GM12878 (cell line): Measurements from ENCODE around the gene DRAP1. TPM values are rescaled to one million over a fixed set of nuclear protein-coding genes. Genes with fewer than 3 reads are reported as not detected.

Source experiments
- ATAC-seq: fragments of 200-7000 bp; cut with Tn5 transposase; 3 replicates; pipeline ENCODE4 v1.9.1; 2020; ENCODE audit warnings: mild to moderate bottlenecking, moderate library complexity
- BruUV-seq: library from RNA; stranded (reverse); fragments of 400-500 nt; replicated peaks from 2 replicates; lab custom pipeline; 2021; lab: Mats Ljungman, UMichigan
- CTCF ChIA-PET: fragments of 300-600 bp; sonication (Branson Sonifier 250); formaldehyde crosslinking; extraction: SDS; loops from one replicate; lab custom pipeline; 2021; ENCODE audit warnings: inconsistent platforms; lab: Yijun Ruan, JAX
- POLR2A ChIA-PET: fragments of 350-600 bp; formaldehyde crosslinking; extraction: SDS; loops from one replicate; lab custom pipeline; 2021; ENCODE audit warnings: inconsistent platforms; lab: Charles Lee
- RAD21 ChIA-PET: fragments of 300-600 bp; sonication (Branson Sonifier 250); formaldehyde crosslinking; loops from one replicate; lab custom pipeline; 2023; ENCODE audit warnings: antibody characterized with exemption; ENCODE audit not compliant: unreplicated experiment; lab: Charles Lee
- SMC1A ChIA-PET: fragments of 300-600 bp; sonication (Branson Sonifier 250); formaldehyde crosslinking; loops from one replicate; lab custom pipeline; 2023; ENCODE audit not compliant: unreplicated experiment, uncharacterized antibody; lab: Charles Lee
- DNase-seq: peaks from one replicate; pipeline ENCODE4 v3.0.0-alpha.2; 2011; ENCODE audit warnings: low read depth, low spot score
- FAIRE-seq: peaks from 3 replicates; lab custom pipeline; 2011; peaks lifted over from hg19 to GRCh38; lab: Jason Lieb, UNC
- H2AFZ ChIP-seq: 2 replicates; pipeline ENCODE4 v1.6.0; 2011; ENCODE audit warnings: low read depth, low read length, control low read depth; ENCODE audit not compliant: control insufficient read depth
- H3K27ac ChIP-seq: 2 replicates; pipeline ENCODE4 v1.5.1; 2011; ENCODE audit warnings: control low read depth; ENCODE audit not compliant: control insufficient read depth, insufficient read depth
- H3K27me3 ChIP-seq, 2 experiments: replicated peaks in 1 of 2; 2 replicates each; pipeline versions ENCODE4 v1.6.0 to v1.6.1; 2011; ENCODE audit warnings: low read length in 1 of 2; ENCODE audit not compliant: control insufficient read depth in 2 of 2, insufficient read depth in 2 of 2
- H3K36me3 ChIP-seq, 2 experiments: 2 replicates each; pipeline ENCODE4 v1.5.1; 2011; ENCODE audit warnings: low read length in 1 of 2; ENCODE audit not compliant: control insufficient read depth in 2 of 2, insufficient read depth in 2 of 2
- H3K4me1 ChIP-seq: 2 replicates; pipeline ENCODE4 v1.6.1; 2011; ENCODE audit warnings: mild to moderate bottlenecking, low read length, moderate library complexity, mixed read lengths; ENCODE audit not compliant: control insufficient read depth, insufficient read depth
- H3K4me2 ChIP-seq: 2 replicates; pipeline ENCODE4 v1.6.0; 2011; ENCODE audit warnings: control low read depth; ENCODE audit not compliant: control insufficient read depth, insufficient read depth
- H3K4me3 ChIP-seq: fragments of 200-600 bp; sonication (generic); 2 replicates; pipeline ENCODE4 v1.5.1; 2016
- H3K79me2 ChIP-seq: 2 replicates; pipeline ENCODE4 v1.6.0; 2011; ENCODE audit warnings: low read length; ENCODE audit not compliant: control insufficient read depth, insufficient read depth
- H3K9ac ChIP-seq: 2 replicates; pipeline ENCODE4 v1.8.0; 2011; ENCODE audit warnings: low read length, control low read depth, mixed read lengths; ENCODE audit not compliant: control insufficient read depth, insufficient read depth
- H3K9me3 ChIP-seq: replicated peaks from 3 replicates; pipeline ENCODE4 v1.5.1; 2011; ENCODE audit warnings: mild to moderate bottlenecking, low read length; ENCODE audit not compliant: control insufficient read depth, insufficient read depth
- H4K20me1 ChIP-seq: 2 replicates; pipeline ENCODE4 v1.6.0; 2011; ENCODE audit not compliant: control insufficient read depth, insufficient read depth
- BCL11A ChIP-seq: IDR thresholded peaks from 2 replicates; pipeline ENCODE4 v1.6.1; 2011; ENCODE audit warnings: low read depth, low read length
- BMI1 ChIP-seq: fragments of 450-650 bp; IDR thresholded peaks from 2 replicates; pipeline ENCODE4 v1.6.1; 2016; ENCODE audit warnings: mild to moderate bottlenecking, moderate library complexity, borderline replicate concordance
- CBX5 ChIP-seq: sonication (generic); IDR thresholded peaks from 2 replicates; pipeline ENCODE4 v1.6.1; 2016; ENCODE audit warnings: low read depth, moderate library complexity, mild to moderate bottlenecking, inconsistent platforms
- DPF2 ChIP-seq: fragments of 450-650 bp; IDR thresholded peaks from 2 replicates; pipeline ENCODE4 v1.6.1; 2017; ENCODE audit warnings: mild to moderate bottlenecking
- FOXM1 ChIP-seq: IDR thresholded peaks from 2 replicates; pipeline ENCODE4 v1.6.1; 2012; ENCODE audit warnings: low read depth, mild to moderate bottlenecking, inconsistent platforms, low read length, moderate library complexity
- IKZF1 ChIP-seq: fragments of 450-650 bp; conservative IDR thresholded peaks from 2 replicates; pipeline ENCODE4 v1.6.1; 2017; ENCODE audit warnings: antibody characterized with exemption, mild to moderate bottlenecking
- IRF4 ChIP-seq: IDR thresholded peaks from 2 replicates; pipeline ENCODE4 v1.6.1; 2011; ENCODE audit warnings: low read depth, low read length
- LARP7 ChIP-seq: fragments of 450-650 bp; IDR thresholded peaks from 2 replicates; pipeline ENCODE4 v1.6.1; 2017; ENCODE audit warnings: mild to moderate bottlenecking
- MEF2B ChIP-seq: fragments of 450-650 bp; IDR thresholded peaks from 2 replicates; pipeline ENCODE4 v1.6.1; 2018; ENCODE audit warnings: mild to moderate bottlenecking, moderate library complexity; ENCODE audit not compliant: partially characterized antibody, poor library complexity, severe bottlenecking
- NFYA ChIP-seq: IDR thresholded peaks from 2 replicates; pipeline ENCODE4 v1.6.1; 2011; ENCODE audit warnings: low read depth, mild to moderate bottlenecking, low read length, improper control_type of control experiment, borderline replicate concordance
- NFYB ChIP-seq: IDR thresholded peaks from 2 replicates; pipeline ENCODE4 v1.6.1; 2011; ENCODE audit warnings: low read depth, mild to moderate bottlenecking, low read length, improper control_type of control experiment, moderate library complexity; ENCODE audit not compliant: insufficient read depth
- SMAD1 ChIP-seq: fragments of 450-650 bp; IDR thresholded peaks from 2 replicates; pipeline ENCODE4 v1.6.1; 2018; ENCODE audit warnings: mild to moderate bottlenecking, low read depth; ENCODE audit not compliant: partially characterized antibody
- SMARCA5 ChIP-seq: fragments of 450-650 bp; IDR thresholded peaks from 2 replicates; pipeline ENCODE4 v1.6.1; 2017; ENCODE audit warnings: mild to moderate bottlenecking
- SUPT20H ChIP-seq: IDR thresholded peaks from 2 replicates; pipeline ENCODE4 v1.6.1; 2011; ENCODE audit warnings: low read depth, mild to moderate bottlenecking, low read length, moderate library complexity, borderline replicate concordance; ENCODE audit not compliant: control insufficient read depth
- TCF12 ChIP-seq: IDR thresholded peaks from 2 replicates; pipeline ENCODE4 v1.6.1; 2011; ENCODE audit warnings: low read depth, mild to moderate bottlenecking, low read length
- WGBS: methylation state at CpG from one replicate; pipeline ENCODE4 v1.1.6; 2016; ENCODE audit warnings: low lambda C conversion rate; ENCODE audit not compliant: insufficient replicate concordance, insufficient coverage; ENCODE audit errors: missing lambda C conversion rate; 5-methylcytosine and 5-hydroxymethylcytosine counted together
- in situ Hi-C: fragments of 300-500 bp; cut with MboI; formaldehyde crosslinking; loops from 9 replicates; pipeline ENCODE4 v1.14.3; 2018; ENCODE audit warnings: mixed read lengths
- intact Hi-C: fragments of 100-400 bp; cut with micrococcal nuclease; formaldehyde crosslinking; loops from one replicate; pipeline ENCODE4 v1.14.2; 2022; ENCODE audit not compliant: unreplicated experiment
- polyA plus RNA-seq, 11 experiments: library from polyadenylated mRNA; depleted of rRNA in 4 of 11; unstranded in 6 of 11; stranded (reverse) in 5 of 11; fragments of >200 nt; fragmentation: Nextera tagmentation in 4 of 11; fragmentation: Illumina TruSeq in 1 of 11; extraction: Ambion mirVana in 4 of 11; extraction: Trizol in 1 of 11; gene quantifications; 1 replicate in 1 of 11; 2 replicates in 10 of 11; pipeline versions ENCODE4 v1.2.1 to v1.2.3, GENCODE V29; 2011 to 2016; ENCODE audit warnings: inconsistent platforms in 2 of 11, missing spikeins in 2 of 11, low read depth in 1 of 11
- total RNA-seq, 4 experiments: library from RNA; depleted of rRNA in 3 of 4; stranded (reverse); fragments of >200 nt in 3 of 4; fragmentation: Illumina TruSeq in 1 of 4; extraction: Trizol in 1 of 4; gene quantifications; 2 replicates each; pipeline versions ENCODE4 v1.2.1 to v1.2.3, GENCODE V29; 2013 to 2021

The DRAP1 gene
- total and polyA plus RNA-seq, 10 of the 15 experiments (the other 5 are each of a cell fraction or from before 2014, with no cell fraction given), result 9.4 to 163 (median 114) TPM

DNA sequence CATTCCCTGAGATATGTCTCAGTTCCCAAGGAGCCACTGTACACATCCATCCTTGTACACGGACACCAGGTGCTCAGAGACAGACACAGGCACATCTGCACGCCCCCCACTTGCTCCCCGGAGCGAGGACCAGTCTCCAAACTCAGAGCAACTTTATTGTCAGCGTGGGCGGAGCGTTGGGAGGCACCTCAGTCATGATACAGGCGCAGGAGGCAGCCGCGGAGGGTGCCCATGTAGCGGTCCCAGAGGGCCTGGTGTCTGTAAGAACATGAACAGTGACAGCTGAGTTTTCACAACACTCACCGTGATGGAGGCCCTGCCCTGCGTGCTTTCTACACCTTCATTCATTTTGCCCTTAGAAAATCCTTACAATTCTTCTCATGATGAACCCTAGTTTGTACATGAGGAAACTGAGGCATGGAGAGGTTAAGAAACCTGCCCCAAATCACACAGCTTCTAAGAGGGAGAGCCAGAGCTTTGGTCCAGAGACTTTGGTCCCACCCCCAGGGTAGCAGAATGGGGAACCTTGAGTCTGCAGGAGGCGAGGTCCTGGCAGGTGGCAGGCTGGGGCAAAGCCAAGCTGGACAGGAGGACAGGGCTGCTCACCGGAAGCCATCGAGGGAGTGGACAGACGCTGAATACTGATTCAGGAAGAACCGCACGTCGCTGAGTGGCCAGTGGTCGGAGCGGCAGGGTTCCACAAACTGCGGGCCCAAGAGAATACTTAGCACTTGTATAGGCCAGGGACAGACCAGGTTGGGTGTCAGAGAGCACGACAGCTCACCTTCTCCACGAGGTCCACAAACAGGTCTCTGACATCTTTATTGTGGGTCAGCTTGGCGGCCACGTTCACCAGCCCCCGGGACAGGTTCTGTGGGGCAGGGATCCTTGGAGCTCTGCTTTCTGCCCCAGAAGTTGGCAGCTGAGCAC, 35.2 kb upstream of the DRAP1 start:
- Histone ChIP-seq H3K27me3 (no peaks in the 10 kb centered on the region), H3K27ac (no peak overlapping the region), H3K79me2 (peaks cover 15% of the 10 kb centered on the region), H3K4me2 (no peak overlapping the region), H3K4me1 (peaks cover 20% of the 10 kb centered on the region), H2AFZ (no peak overlapping the region), H4K20me1 (no peaks in the 10 kb centered on the region), H3K4me3 (no peak overlapping the region), H3K9me3 (no peaks in the 10 kb centered on the region), H3K9ac (no peak overlapping the region), H3K36me3 (peaks cover 12 to 25% of the 10 kb centered on the region in 2 experiments)
- WGBS, result 72% methylated on average over 28 of the region's 28 CpGs
- SMC1A ChIA-PET, result interaction anchor here (0.6 to 2.5 kb wide), 20 partner anchors 7 to 415 kb away, joined by 3 to 28 read pairs (median 4); partner anchors contain the start of genes KAT5 and MUS81
- ATAC-seq, result no peak
- no peak for DNase-seq
- FAIRE-seq, result no peak
- RAD21 ChIA-PET, result interaction anchor here (0.7 to 4.1 kb wide), 22 partner anchors 10 to 316 kb away, joined by 3 to 40 read pairs (median 6); partner anchors contain the start of gene KAT5
- in situ Hi-C loops, result loop anchor here (5.0 kb wide), 1 partner anchor 103 kb away; no protein-coding TSS in a partner anchor
- CTCF ChIA-PET, result interaction anchor here (0.6 to 11.0 kb wide), 64 partner anchors 8 to 398 kb away, joined by 3 to 167 read pairs (median 4); partner anchors contain the start of genes AP5B1, CFL1, EFEMP2 and FOSL1
- no peak for TF ChIP-seq SUPT20H
- 0 out of 2 replicates have a peak, but pooled peaks have one; percentile 15 for TF ChIP-seq DPF2
- no TSS peak for BruUV-seq
- intact Hi-C loops, result loop anchor here (1.0 kb wide), 1 partner anchor 105 kb away; no protein-coding TSS in a partner anchor
- POLR2A ChIA-PET, result interaction anchor here (1.1 to 4.0 kb wide), 3 partner anchors 10 to 52 kb away, joined by 3 to 33 read pairs (median 14); partner anchors contain the start of genes CFL1 and MUS81

DNA sequence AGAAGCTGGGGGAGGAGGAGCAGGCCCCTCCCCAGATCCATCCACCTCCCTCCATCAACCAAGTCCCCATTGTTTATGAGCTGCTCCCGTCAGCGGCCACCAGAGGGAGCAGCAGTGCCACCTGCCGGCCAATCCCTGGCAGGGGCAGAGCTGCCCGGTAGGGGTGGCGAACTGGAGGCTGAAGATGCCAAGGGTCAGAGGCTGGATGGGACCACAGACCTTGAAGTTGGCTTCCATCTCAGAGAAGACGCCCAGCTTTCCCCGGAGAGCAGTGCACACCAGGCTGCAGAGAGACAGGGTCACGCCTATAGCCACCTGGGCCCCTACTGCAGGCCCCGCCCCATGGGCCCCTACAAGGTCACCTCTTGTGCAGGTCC, 34.5 kb upstream of the DRAP1 start:
- Histone ChIP-seq H4K20me1 (no peaks in the 10 kb centered on the region), H3K4me2 (peak overlapping the region; percentile 50; the same call in 1 of the 2 replicates), H3K9ac (no peak overlapping the region), H3K27ac (no peak overlapping the region), H2AFZ (peak overlapping the region; percentile 35; the same call in 1 of the 2 replicates), H3K4me3 (no peak overlapping the region), H3K9me3 (no peaks in the 10 kb centered on the region), H3K27me3 (no peaks in the 10 kb centered on the region), H3K4me1 (peaks cover 22% of the 10 kb centered on the region), H3K79me2 (peaks cover 15% of the 10 kb centered on the region), H3K36me3 (peaks cover 12 to 25% of the 10 kb centered on the region in 2 experiments)
- ATAC-seq (peak; percentile 69), DNase-seq (no peak), FAIRE-seq (peak; percentile 81)
- CTCF ChIA-PET, result interaction anchor here (0.6 to 11.0 kb wide), 69 partner anchors 8 to 398 kb away, joined by 3 to 167 read pairs (median 4); partner anchors contain the start of genes AP5B1, CFL1, EFEMP2 and FOSL1
- POLR2A ChIA-PET, result interaction anchor here (1.1 to 4.0 kb wide), 4 partner anchors 11 to 52 kb away, joined by 3 to 33 read pairs (median 10); partner anchors contain the start of genes CFL1 and MUS81
- RAD21 ChIA-PET, result interaction anchor here (0.7 to 4.1 kb wide), 24 partner anchors 9 to 315 kb away, joined by 3 to 40 read pairs (median 5); partner anchors contain the start of gene KAT5
- intact Hi-C loops (loop anchor here (1.0 kb wide), 1 partner anchor 105 kb away; no protein-coding TSS in a partner anchor), in situ Hi-C loops (loop anchor here (5.0 kb wide), 1 partner anchor 103 kb away; no protein-coding TSS in a partner anchor)
- SMC1A ChIA-PET, result interaction anchor here (0.6 to 2.7 kb wide), 21 partner anchors 8 to 414 kb away, joined by 3 to 28 read pairs (median 4); partner anchors contain the start of genes KAT5 and MUS81
- BruUV-seq, result no TSS peak
- 12% methylated on average over 9 of the region's 9 CpGs for WGBS
- TF ChIP-seq MEF2B (no peak), BCL11A (no peak), CBX5 (no peak), NFYB (peak; percentile 61; the same call in 1 of the 2 replicates), FOXM1 (no peak), IKZF1 (0 out of 2 replicates have a peak, but pooled peaks have one; percentile 42), SMARCA5 (peak; percentile 86), BMI1 (no peak), SMAD1 (no peak), TCF12 (0 out of 2 replicates have a peak, but pooled peaks have one; percentile 68), LARP7 (peak; percentile 19; the same call in 1 of the 2 replicates), IRF4 (0 out of 2 replicates have a peak, but pooled peaks have one; percentile 34), NFYA (no peak)
